Liver (tissue), 9 donors: ENCODE measurements around the gene CUX1. TPM values are rescaled to one million over a fixed set of nuclear protein-coding genes. Genes with fewer than 3 reads are reported as not detected.

ENCODE experiments used
- DNase-seq: peaks from one replicate; pipeline ENCODE4 v3.0.0-alpha.2; 2017; ENCODE audit warnings: low spot score
- H3K27ac ChIP-seq, 2 donors: one replicate each; pipeline ENCODE4 v1.7.0; 2013; ENCODE audit warnings: inconsistent platforms in 2 of 2, low read length in 2 of 2, control low read depth in 1 of 2, low read depth in 1 of 2, mild to moderate bottlenecking in 1 of 2
- H3K27me3 ChIP-seq, 4 donors: one replicate each; pipeline versions ENCODE4 v1.6.1 to v1.7.0; 2013; ENCODE audit warnings: low read length in 3 of 4, inconsistent platforms in 1 of 4, mild to moderate bottlenecking in 1 of 4, moderate library complexity in 1 of 4; ENCODE audit not compliant: control insufficient read depth in 4 of 4, insufficient read depth in 4 of 4
- H3K36me3 ChIP-seq, 4 donors: one replicate each; pipeline versions ENCODE4 v1.6.1 to v1.7.0; 2013; ENCODE audit warnings: low read length in 3 of 4, mild to moderate bottlenecking in 3 of 4, low read depth in 1 of 4, moderate library complexity in 1 of 4; ENCODE audit not compliant: control insufficient read depth in 4 of 4, insufficient read depth in 3 of 4
- H3K4me1 ChIP-seq, 4 donors: one replicate each; pipeline versions ENCODE4 v1.6.1 to v1.7.0; 2013; ENCODE audit warnings: low read length in 3 of 4, mild to moderate bottlenecking in 3 of 4, moderate library complexity in 1 of 4; ENCODE audit not compliant: control insufficient read depth in 4 of 4, insufficient read depth in 4 of 4
- H3K4me3 ChIP-seq, 3 donors: one replicate each; pipeline versions ENCODE4 v1.6.1 to v1.7.0; 2013; ENCODE audit warnings: low read length in 3 of 3, control low read depth in 1 of 3, low read depth in 1 of 3, mild to moderate bottlenecking in 1 of 3
- H3K9ac ChIP-seq, 2 donors: one replicate each; pipeline ENCODE4 v1.7.0; 2013; ENCODE audit warnings: low read length in 2 of 2, mild to moderate bottlenecking in 2 of 2, moderate library complexity in 2 of 2, control low read depth in 1 of 2, low read depth in 1 of 2
- H3K9me3 ChIP-seq, 4 donors: one replicate each; pipeline versions ENCODE4 v1.6.1 to v1.7.0; 2013; ENCODE audit warnings: low read length in 3 of 4; ENCODE audit not compliant: control insufficient read depth in 4 of 4
- EGR1 ChIP-seq, 2 donors: IDR thresholded peaks; 2 replicates each; pipeline ENCODE4 v1.6.1; 2016 to 2018; ENCODE audit warnings: antibody characterized with exemption in 2 of 2, low read depth in 2 of 2
- FOXA1 ChIP-seq: IDR thresholded peaks from 2 replicates; pipeline ENCODE4 v1.6.1; 2016; ENCODE audit warnings: antibody characterized with exemption
- FOXA2 ChIP-seq: IDR thresholded peaks from 2 replicates; pipeline ENCODE4 v1.6.1; 2016; ENCODE audit warnings: antibody characterized with exemption
- GABPA ChIP-seq, 2 donors: IDR thresholded peaks in 1 of 2; conservative IDR thresholded peaks in 1 of 2; 2 replicates each; pipeline ENCODE4 v1.6.1; 2016; ENCODE audit warnings: antibody characterized with exemption in 2 of 2, mild to moderate bottlenecking in 1 of 2, moderate library complexity in 1 of 2
- HNF4A ChIP-seq, 2 donors: conservative IDR thresholded peaks; 2 replicates each; pipeline ENCODE4 v1.6.1; 2016; ENCODE audit warnings: antibody characterized with exemption in 2 of 2, mild to moderate bottlenecking in 2 of 2
- HNF4G ChIP-seq: IDR thresholded peaks from 2 replicates; pipeline ENCODE4 v1.6.1; 2016; ENCODE audit warnings: antibody characterized with exemption
- JUND ChIP-seq, 2 donors: IDR thresholded peaks; 2 replicates each; pipeline ENCODE4 v1.6.1; 2016; ENCODE audit warnings: antibody characterized with exemption in 2 of 2
- RAD21 ChIP-seq, 2 donors: IDR thresholded peaks; 2 replicates each; pipeline ENCODE4 v1.6.1; 2016; ENCODE audit warnings: antibody characterized with exemption in 2 of 2, mild to moderate bottlenecking in 2 of 2
- RXRA ChIP-seq, 2 donors: IDR thresholded peaks; 2 replicates each; pipeline ENCODE4 v1.6.1; 2017 to 2018; ENCODE audit warnings: antibody characterized with exemption in 2 of 2, mild to moderate bottlenecking in 1 of 2
- SP1 ChIP-seq: IDR thresholded peaks from 2 replicates; pipeline ENCODE4 v1.6.1; 2018; ENCODE audit warnings: antibody characterized with exemption, mild to moderate bottlenecking
- TAF1 ChIP-seq: conservative IDR thresholded peaks from 2 replicates; pipeline ENCODE4 v1.6.1; 2016; ENCODE audit warnings: antibody characterized with exemption, mild to moderate bottlenecking
- YY1 ChIP-seq: IDR thresholded peaks from 2 replicates; pipeline ENCODE4 v1.6.1; 2016; ENCODE audit warnings: antibody characterized with exemption, mild to moderate bottlenecking
- WGBS: extraction: QIAGEN DNeasy Blood & Tissue Kit; methylation state at CpG from one replicate; pipeline ENCODE4 v1.1.7; 2013; 5-methylcytosine and 5-hydroxymethylcytosine counted together
- polyA plus RNA-seq, 2 donors: library from polyadenylated mRNA; stranded (reverse) in 1 of 2; unstranded in 1 of 2; fragments of 200-250 nt in 1 of 2; fragments of >200 nt in 1 of 2; fragmentation: Nextera tagmentation in 1 of 2; extraction: Ambion mirVana in 1 of 2; gene quantifications; one replicate each; pipeline versions ENCODE4 v1.2.1 to v1.2.3, GENCODE V29; 2013 to 2015
- total RNA-seq, 2 donors: library from RNA; depleted of rRNA; stranded (reverse); fragments of >200 nt; gene quantifications; one replicate each; pipeline ENCODE4 v1.2.3, GENCODE V29; 2014
- TF ChIP-seq, protein P1 (sequence below): IDR thresholded peaks from 2 replicates; pipeline ENCODE4 v1.6.1; 2016; ENCODE audit warnings: antibody characterized with exemption
- TF ChIP-seq, protein P2 (sequence below): IDR thresholded peaks from 2 replicates; pipeline ENCODE4 v1.6.1; 2016; ENCODE audit warnings: antibody characterized with exemption
- TF ChIP-seq, protein P3 (sequence below): IDR thresholded peaks from 2 replicates; pipeline ENCODE4 v1.6.1; 2016; ENCODE audit warnings: antibody characterized with exemption
- TF ChIP-seq, protein P4 (sequence below): fragments of 150-350 bp; IDR thresholded peaks from 2 replicates; pipeline ENCODE4 v1.5.1; 2017; ENCODE audit warnings: improper control_type of control experiment, low read depth, low read length; ENCODE audit not compliant: missing input control
- TF ChIP-seq, protein P5 (sequence below): IDR thresholded peaks from 2 replicates; pipeline ENCODE4 v1.6.1; 2016; ENCODE audit warnings: antibody characterized with exemption, mild to moderate bottlenecking
- donor health status: healthy.
- donor health status: healthy.
- donor health status: healthy.
- donor health status: healthy.
- donor health status: healthy.

The CUX1 gene
- total and polyA plus RNA-seq, 4 donors = 18.6 to 40.6 (median 21.4) TPM

DNA sequence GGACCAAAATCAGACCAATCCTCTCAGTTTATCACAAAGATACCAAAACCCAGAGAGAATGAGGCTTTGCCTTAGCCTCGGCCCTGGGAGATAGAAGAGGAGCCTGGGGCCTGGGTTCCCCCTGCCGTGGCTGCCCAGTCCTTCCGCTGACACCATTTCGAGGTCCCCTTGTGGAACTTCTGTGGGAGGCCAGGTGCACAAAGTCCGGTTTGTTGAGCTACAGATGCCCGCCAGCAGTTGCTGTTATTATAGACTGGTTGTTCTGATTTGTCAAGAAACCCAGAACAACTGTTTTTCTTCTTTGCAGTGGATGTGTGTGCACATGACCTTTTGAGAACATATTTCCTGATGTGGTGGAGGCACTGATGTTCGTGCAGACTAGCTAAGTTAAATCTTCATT lies 47.6 kb downstream of the CUX1 start:
- no peaks in the 10 kb centered on the region for H3K36me3 ChIP-seq
- H3K4me1 ChIP-seq = peaks cover 0 to 16% (median 7%) of the 10 kb centered on the region in 4 donors
- H3K4me3 ChIP-seq = no peak overlapping the region
- no peaks in the 10 kb centered on the region for H3K9me3 ChIP-seq
- H3K27ac ChIP-seq = no peak overlapping the region
- H3K9ac ChIP-seq = no peak overlapping the region
- TF ChIP-seq SP1 (peak; percentile 22), RXRA (IDR thresholded peaks at IDR 0.05) (no peak), GABPA (IDR thresholded peaks at IDR 0.05 in 1 of 2, conservative IDR thresholded peaks at IDR 0.05 in 1 of 2) (no peak), JUND (IDR thresholded peaks at IDR 0.05) (no peak), HNF4G (peak; percentile 17), FOXA1 (no peak), RAD21 (IDR thresholded peaks at IDR 0.05) (peak in 1 of 2 donors; percentile 16), YY1 (no peak), FOXA2 (no peak), EGR1 (IDR thresholded peaks at IDR 0.05; ENCODE audit: low read depth in 2 of 2) (no peak), HNF4A (conservative IDR thresholded peaks at IDR 0.05) (peak in 1 of 2 donors; percentile 56)
- TF ChIP-seq, protein P1, sequence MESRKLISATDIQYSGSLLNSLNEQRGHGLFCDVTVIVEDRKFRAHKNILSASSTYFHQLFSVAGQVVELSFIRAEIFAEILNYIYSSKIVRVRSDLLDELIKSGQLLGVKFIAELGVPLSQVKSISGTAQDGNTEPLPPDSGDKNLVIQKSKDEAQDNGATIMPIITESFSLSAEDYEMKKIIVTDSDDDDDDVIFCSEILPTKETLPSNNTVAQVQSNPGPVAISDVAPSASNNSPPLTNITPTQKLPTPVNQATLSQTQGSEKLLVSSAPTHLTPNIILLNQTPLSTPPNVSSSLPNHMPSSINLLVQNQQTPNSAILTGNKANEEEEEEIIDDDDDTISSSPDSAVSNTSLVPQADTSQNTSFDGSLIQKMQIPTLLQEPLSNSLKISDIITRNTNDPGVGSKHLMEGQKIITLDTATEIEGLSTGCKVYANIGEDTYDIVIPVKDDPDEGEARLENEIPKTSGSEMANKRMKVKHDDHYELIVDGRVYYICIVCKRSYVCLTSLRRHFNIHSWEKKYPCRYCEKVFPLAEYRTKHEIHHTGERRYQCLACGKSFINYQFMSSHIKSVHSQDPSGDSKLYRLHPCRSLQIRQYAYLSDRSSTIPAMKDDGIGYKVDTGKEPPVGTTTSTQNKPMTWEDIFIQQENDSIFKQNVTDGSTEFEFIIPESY = no peak
- TF ChIP-seq, protein P2, sequence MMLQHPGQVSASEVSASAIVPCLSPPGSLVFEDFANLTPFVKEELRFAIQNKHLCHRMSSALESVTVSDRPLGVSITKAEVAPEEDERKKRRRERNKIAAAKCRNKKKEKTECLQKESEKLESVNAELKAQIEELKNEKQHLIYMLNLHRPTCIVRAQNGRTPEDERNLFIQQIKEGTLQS = no peak
- TF ChIP-seq, protein P3, sequence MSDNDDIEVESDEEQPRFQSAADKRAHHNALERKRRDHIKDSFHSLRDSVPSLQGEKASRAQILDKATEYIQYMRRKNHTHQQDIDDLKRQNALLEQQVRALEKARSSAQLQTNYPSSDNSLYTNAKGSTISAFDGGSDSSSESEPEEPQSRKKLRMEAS = no peak
- WGBS = 68% methylated on average over 7 of the region's 7 CpGs
- H3K27me3 ChIP-seq = no peaks in the 10 kb centered on the region
- DNase-seq = no peak

DNA sequence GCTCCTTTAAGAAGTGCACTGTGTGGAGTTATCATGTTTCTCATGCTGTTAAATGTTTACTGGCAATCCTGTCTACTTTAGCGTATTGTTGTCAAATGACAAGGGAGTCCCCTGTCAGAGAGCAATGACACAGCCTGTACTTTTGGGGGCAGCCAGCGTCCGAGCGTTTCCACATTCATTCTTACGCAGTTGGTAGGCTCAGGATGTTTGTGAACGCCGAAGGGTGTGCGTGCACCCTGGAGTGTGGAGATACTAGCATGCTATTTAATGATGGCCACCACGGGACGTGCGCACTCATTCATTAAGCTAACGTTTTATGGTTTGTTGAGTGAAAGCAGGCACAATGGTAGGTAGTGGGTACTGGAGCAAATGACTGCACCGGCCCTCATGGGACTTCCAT lies 48.0 kb downstream of the CUX1 start:
- no peak overlapping the region for H3K27ac ChIP-seq
- no peak overlapping the region for H3K9ac ChIP-seq
- no peaks in the 10 kb centered on the region for H3K27me3 ChIP-seq
- no peak overlapping the region for H3K4me3 ChIP-seq
- 88% methylated on average over 13 of the region's 13 CpGs for WGBS
- H3K4me1 ChIP-seq = peaks cover 0 to 11% (median 3%) of the 10 kb centered on the region in 4 donors
- H3K9me3 ChIP-seq = no peaks in the 10 kb centered on the region
- no peak for DNase-seq
- TF ChIP-seq JUND (IDR thresholded peaks at IDR 0.05) (no peak), EGR1 (IDR thresholded peaks at IDR 0.05; ENCODE audit: low read depth in 2 of 2) (no peak), TAF1 (no peak), HNF4G (no peak), YY1 (no peak), HNF4A (conservative IDR thresholded peaks at IDR 0.05) (no peak), RXRA (IDR thresholded peaks at IDR 0.05) (no peak), GABPA (IDR thresholded peaks at IDR 0.05 in 1 of 2, conservative IDR thresholded peaks at IDR 0.05 in 1 of 2) (no peak), FOXA2 (no peak)
- TF ChIP-seq, protein P3 = no peak
- TF ChIP-seq, protein P4, sequence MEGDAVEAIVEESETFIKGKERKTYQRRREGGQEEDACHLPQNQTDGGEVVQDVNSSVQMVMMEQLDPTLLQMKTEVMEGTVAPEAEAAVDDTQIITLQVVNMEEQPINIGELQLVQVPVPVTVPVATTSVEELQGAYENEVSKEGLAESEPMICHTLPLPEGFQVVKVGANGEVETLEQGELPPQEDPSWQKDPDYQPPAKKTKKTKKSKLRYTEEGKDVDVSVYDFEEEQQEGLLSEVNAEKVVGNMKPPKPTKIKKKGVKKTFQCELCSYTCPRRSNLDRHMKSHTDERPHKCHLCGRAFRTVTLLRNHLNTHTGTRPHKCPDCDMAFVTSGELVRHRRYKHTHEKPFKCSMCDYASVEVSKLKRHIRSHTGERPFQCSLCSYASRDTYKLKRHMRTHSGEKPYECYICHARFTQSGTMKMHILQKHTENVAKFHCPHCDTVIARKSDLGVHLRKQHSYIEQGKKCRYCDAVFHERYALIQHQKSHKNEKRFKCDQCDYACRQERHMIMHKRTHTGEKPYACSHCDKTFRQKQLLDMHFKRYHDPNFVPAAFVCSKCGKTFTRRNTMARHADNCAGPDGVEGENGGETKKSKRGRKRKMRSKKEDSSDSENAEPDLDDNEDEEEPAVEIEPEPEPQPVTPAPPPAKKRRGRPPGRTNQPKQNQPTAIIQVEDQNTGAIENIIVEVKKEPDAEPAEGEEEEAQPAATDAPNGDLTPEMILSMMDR = no peak
- TF ChIP-seq, protein P1 = no peak
- TF ChIP-seq, protein P5, sequence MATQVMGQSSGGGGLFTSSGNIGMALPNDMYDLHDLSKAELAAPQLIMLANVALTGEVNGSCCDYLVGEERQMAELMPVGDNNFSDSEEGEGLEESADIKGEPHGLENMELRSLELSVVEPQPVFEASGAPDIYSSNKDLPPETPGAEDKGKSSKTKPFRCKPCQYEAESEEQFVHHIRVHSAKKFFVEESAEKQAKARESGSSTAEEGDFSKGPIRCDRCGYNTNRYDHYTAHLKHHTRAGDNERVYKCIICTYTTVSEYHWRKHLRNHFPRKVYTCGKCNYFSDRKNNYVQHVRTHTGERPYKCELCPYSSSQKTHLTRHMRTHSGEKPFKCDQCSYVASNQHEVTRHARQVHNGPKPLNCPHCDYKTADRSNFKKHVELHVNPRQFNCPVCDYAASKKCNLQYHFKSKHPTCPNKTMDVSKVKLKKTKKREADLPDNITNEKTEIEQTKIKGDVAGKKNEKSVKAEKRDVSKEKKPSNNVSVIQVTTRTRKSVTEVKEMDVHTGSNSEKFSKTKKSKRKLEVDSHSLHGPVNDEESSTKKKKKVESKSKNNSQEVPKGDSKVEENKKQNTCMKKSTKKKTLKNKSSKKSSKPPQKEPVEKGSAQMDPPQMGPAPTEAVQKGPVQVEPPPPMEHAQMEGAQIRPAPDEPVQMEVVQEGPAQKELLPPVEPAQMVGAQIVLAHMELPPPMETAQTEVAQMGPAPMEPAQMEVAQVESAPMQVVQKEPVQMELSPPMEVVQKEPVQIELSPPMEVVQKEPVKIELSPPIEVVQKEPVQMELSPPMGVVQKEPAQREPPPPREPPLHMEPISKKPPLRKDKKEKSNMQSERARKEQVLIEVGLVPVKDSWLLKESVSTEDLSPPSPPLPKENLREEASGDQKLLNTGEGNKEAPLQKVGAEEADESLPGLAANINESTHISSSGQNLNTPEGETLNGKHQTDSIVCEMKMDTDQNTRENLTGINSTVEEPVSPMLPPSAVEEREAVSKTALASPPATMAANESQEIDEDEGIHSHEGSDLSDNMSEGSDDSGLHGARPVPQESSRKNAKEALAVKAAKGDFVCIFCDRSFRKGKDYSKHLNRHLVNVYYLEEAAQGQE = no peak
- TF ChIP-seq, protein P2 = no peak
- H3K36me3 ChIP-seq = no peaks in the 10 kb centered on the region
